B cell (primary cell): Measurements from ENCODE around the gene L2HGDH. TPM values are rescaled to one million over a fixed set of nuclear protein-coding genes. Genes with fewer than 3 reads are reported as not detected.

Source experiments
- ATAC-seq: fragments of 200-7000 bp; cut with Tn5 transposase; one replicate; pipeline ENCODE4 v1.10.0; 2021; ENCODE audit warnings: low read depth, mild to moderate bottlenecking, moderate number of reproducible peaks, moderate library complexity
- CTCF ChIA-PET: fragments of 350-600 bp; sonication (Branson Sonifier 250); formaldehyde crosslinking; loops from one replicate; lab custom pipeline; 2021; ENCODE audit warnings: antibody characterized with exemption, inconsistent platforms; lab: Charles Lee
- POLR2A ChIA-PET: fragments of 350-600 bp; sonication (Branson Sonifier 250); formaldehyde crosslinking; loops from one replicate; lab custom pipeline; 2021; ENCODE audit warnings: antibody characterized with exemption; lab: Charles Lee
- DNase-seq: peaks from one replicate; pipeline ENCODE4 v3.0.0; 2013
- H2AFZ ChIP-seq: 2 replicates; pipeline ENCODE4 v1.6.1; 2012; ENCODE audit warnings: mild to moderate bottlenecking, low read depth, low read length; ENCODE audit not compliant: insufficient read depth, poor library complexity, severe bottlenecking
- H3K27ac ChIP-seq, 2 donors: 1 replicate in 1 of 2; 2 replicates in 1 of 2; pipeline ENCODE4 v1.5.1; 2012 to 2013; ENCODE audit warnings: low read length in 2 of 2, mild to moderate bottlenecking in 2 of 2, moderate library complexity in 1 of 2
- H3K27me3 ChIP-seq, 4 experiments: fragments of 200-600 bp in 1 of 4; sonication (generic) in 1 of 4; replicated peaks in 1 of 4; 1 replicate in 2 of 4; 2 replicates in 2 of 4; pipeline versions ENCODE4 v1.6.1 to v1.7.0; 2013 to 2016; ENCODE audit warnings: low read length in 3 of 4, mild to moderate bottlenecking in 2 of 4, mixed read lengths in 1 of 4, moderate library complexity in 1 of 4; ENCODE audit not compliant: insufficient read depth in 4 of 4, control insufficient read depth in 3 of 4; ENCODE audit errors: control extremely low read depth in 1 of 4
- H3K36me3 ChIP-seq, 2 experiments: replicated peaks in 1 of 2; 1 replicate in 1 of 2; 2 replicates in 1 of 2; pipeline versions ENCODE4 v1.6.1 to v1.7.1; 2013; ENCODE audit warnings: low read length in 1 of 2; ENCODE audit not compliant: insufficient read depth in 2 of 2, control insufficient read depth in 1 of 2; ENCODE audit errors: control extremely low read depth in 1 of 2, extremely low read depth in 1 of 2
- H3K4me1 ChIP-seq, 2 donors: fragments of 200-600 bp in 1 of 2; sonication (generic) in 1 of 2; 1 replicate in 1 of 2; 2 replicates in 1 of 2; pipeline versions ENCODE4 v1.5.1 to v1.6.1; 2013 to 2017; ENCODE audit warnings: low read length in 2 of 2; ENCODE audit not compliant: control insufficient read depth in 2 of 2, insufficient read depth in 2 of 2
- H3K4me2 ChIP-seq: replicated peaks from 2 replicates; pipeline ENCODE3; 2012; ENCODE audit warnings: mild to moderate bottlenecking, low read depth, low read length; ENCODE audit not compliant: poor library complexity, severe bottlenecking
- H3K4me3 ChIP-seq, 5 experiments: fragments of 200-600 bp in 1 of 5; sonication (generic) in 1 of 5; 1 replicate in 3 of 5; 2 replicates in 2 of 5; pipeline versions ENCODE4 v1.5.1 to v1.7.0; 2011 to 2016; ENCODE audit warnings: low read length in 4 of 5, mild to moderate bottlenecking in 4 of 5, low read depth in 2 of 5, control low read depth in 1 of 5, moderate library complexity in 1 of 5; ENCODE audit not compliant: insufficient read depth in 1 of 5; ENCODE audit errors: control extremely low read depth in 1 of 5, extremely low read depth in 1 of 5
- H3K79me2 ChIP-seq: fragments of 200-600 bp; sonication (generic); one replicate; pipeline ENCODE4 v1.6.0; 2016; ENCODE audit warnings: low read length; ENCODE audit not compliant: control insufficient read depth, insufficient read depth
- H3K9ac ChIP-seq: fragments of 200-600 bp; sonication (generic); 2 replicates; pipeline ENCODE4 v1.6.1; 2017; ENCODE audit warnings: mild to moderate bottlenecking, low read length, moderate library complexity
- H3K9me3 ChIP-seq, 3 donors: one replicate each; pipeline versions ENCODE4 v1.6.1 to v1.7.1; 2013; ENCODE audit warnings: low read length in 2 of 3; ENCODE audit not compliant: control insufficient read depth in 2 of 3, insufficient read depth in 1 of 3; ENCODE audit errors: control extremely low read depth in 1 of 3
- H4K20me1 ChIP-seq: 2 replicates; pipeline ENCODE4 v1.6.0; 2012; ENCODE audit warnings: mild to moderate bottlenecking, low read length; ENCODE audit not compliant: insufficient read depth, control insufficient read depth, poor library complexity, severe bottlenecking
- H3K27ac Mint-ChIP-seq: one replicate; pipeline ENCODE4 v1.8.0; 2021; ENCODE audit warnings: mixed read lengths
- H3K27me3 Mint-ChIP-seq: one replicate; pipeline ENCODE4 v1.8.0; 2021; ENCODE audit warnings: mixed read lengths
- H3K4me1 Mint-ChIP-seq: one replicate; pipeline ENCODE4 v1.8.0; 2021; ENCODE audit warnings: mixed read lengths
- H3K4me3 Mint-ChIP-seq: one replicate; pipeline ENCODE4 v1.8.0; 2021; ENCODE audit warnings: mixed read lengths
- H3K9me3 Mint-ChIP-seq: one replicate; pipeline ENCODE4 v1.8.0; 2022; ENCODE audit warnings: mixed read lengths; ENCODE audit not compliant: insufficient read depth
- CTCF ChIP-seq: fragments of 200-600 bp; IDR thresholded peaks from one replicate; pipeline ENCODE4 v1.8.0; 2022; ENCODE audit warnings: antibody characterized with exemption, mild to moderate bottlenecking
- EZH2 ChIP-seq: IDR thresholded peaks from 2 replicates; pipeline ENCODE4 v1.6.1; 2012; ENCODE audit warnings: borderline replicate concordance, low read depth, mild to moderate bottlenecking, moderate library complexity, low read length; ENCODE audit not compliant: insufficient read depth, poor library complexity, severe bottlenecking
- WGBS: methylation state at CpG from one replicate; pipeline ENCODE4 v1.1.5; 2013; ENCODE audit warnings: missing lambda C conversion rate; ENCODE audit not compliant: insufficient coverage; 5-methylcytosine and 5-hydroxymethylcytosine counted together
- intact Hi-C: fragments of 100-400 bp; cut with micrococcal nuclease; formaldehyde crosslinking; loops from one replicate; pipeline ENCODE4 v1.10.0; 2022
- polyA plus RNA-seq: library from polyadenylated mRNA; depleted of rRNA; stranded (reverse); fragments of >200 nt; gene quantifications from 2 replicates; pipeline ENCODE4 v1.2.3, GENCODE V29; 2012
- total RNA-seq, 2 donors: library from RNA; stranded (reverse); fragments of 120-200 nt in 1 of 2; gene quantifications; 1 replicate in 1 of 2; 2 replicates in 1 of 2; pipeline versions ENCODE4 v1.2.3 to v1.2.4, GENCODE V29; 2013 to 2022

Gene L2HGDH
- total and polyA plus RNA-seq, 2 donors (not counting 1 experiment from before 2014, with no cell fraction given), result 1.1 to 5.5 TPM

GRCh38 chr14:50231475-50232275 is 80.4 kb downstream of the L2HGDH start, which contains the start of gene SOS2:
SOS2 (minus strand) TSS chr14:50231578; CDS start chr14:50231283, 295 bp downstream.
- Histone ChIP-seq H4K20me1 (peaks cover 29% of the 10 kb centered on the region), H3K36me3 (no peaks in the 10 kb centered on the region), H3K79me2 (peaks cover 36% of the 10 kb centered on the region), H3K27ac (peak within 1 kb of the TSS; percentile 83 to 88), H3K4me2 (peak within 1 kb of the TSS; percentile 79), H3K4me3 (peak within 1 kb of the TSS; percentile 76 to 94 (median 87)), H3K9me3 (peaks cover 0 to 5% (median 0%) of the 10 kb centered on the region in 3 donors), H3K4me1 (peaks cover 14 to 17% of the 10 kb centered on the region in 2 donors), H2AFZ (peak within 1 kb of the TSS; percentile 86), H3K9ac (peak within 1 kb of the TSS; percentile 76), H3K27me3 (no peaks in the 10 kb centered on the region)
- intact Hi-C loops, result loop anchor here (1.0 to 5.0 kb wide), 11 partner anchors 29 to 634 kb away; partner anchors contain the start of genes DMAC2L, KLHDC1, L2HGDH and LRR1
- TF ChIP-seq CTCF, result no peak
- TF ChIP-seq EZH2, result no peak
- Mint-ChIP-seq H3K27ac (peak within 1 kb of the TSS; percentile 97), H3K4me1 (peaks cover 30% of the 10 kb centered on the region), H3K9me3 (no peaks in the 10 kb centered on the region), H3K4me3 (peak within 1 kb of the TSS; percentile 95), H3K27me3 (no peaks in the 10 kb centered on the region)
- under 1% methylated on average over 88 of the region's 90 CpGs for WGBS
- ChIA-PET POLR2A (interaction anchor here (0.7 to 1.4 kb wide), 2 partner anchors 80 to 380 kb away, joined by 3 to 4 read pairs; partner anchors contain the start of genes DMAC2L and L2HGDH), CTCF (interaction anchor here (1.0 to 2.1 kb wide), 3 partner anchors 369 to 598 kb away, joined by 3 to 5 read pairs (median 4); partner anchors contain the start of gene NEMF)
- DNase-seq (peak; percentile 93), ATAC-seq (peak; percentile 88)
